Bone marrow (tissue), 2 donors: ENCODE measurements around the gene PSMA2.
"Not testable (repeated sequence)": the region's sequence is repeated elsewhere in the genome, so short reads cannot be mapped to it uniquely, and the experiment has no call there.

Source experiments
- DNase-seq, 2 donors: peaks; one replicate each; lab custom pipeline; 2025; lab: John Stamatoyannopoulos, UW

Gene PSMA2

DNA sequence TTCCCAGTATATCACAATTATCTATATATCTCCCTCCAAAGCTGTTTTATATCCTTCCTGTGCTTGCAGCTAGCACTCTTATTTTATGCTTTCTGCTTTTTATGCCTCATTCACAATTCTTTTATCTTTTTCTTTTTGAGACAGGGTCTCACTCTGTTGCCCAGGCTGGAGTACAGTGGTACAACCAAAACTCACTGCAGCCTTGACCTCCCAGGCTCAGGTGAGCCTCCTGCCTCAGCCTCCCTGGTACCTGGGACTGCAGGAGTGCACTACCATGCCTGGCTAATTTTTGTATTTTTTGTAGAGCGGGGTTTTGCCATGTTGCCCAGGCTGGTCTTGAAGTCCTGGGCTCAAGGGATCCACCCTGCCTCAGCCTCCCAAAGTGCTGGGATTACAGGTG lies 25.8 kb downstream of the PSMA2 start:
- no peak for DNase-seq

DNA sequence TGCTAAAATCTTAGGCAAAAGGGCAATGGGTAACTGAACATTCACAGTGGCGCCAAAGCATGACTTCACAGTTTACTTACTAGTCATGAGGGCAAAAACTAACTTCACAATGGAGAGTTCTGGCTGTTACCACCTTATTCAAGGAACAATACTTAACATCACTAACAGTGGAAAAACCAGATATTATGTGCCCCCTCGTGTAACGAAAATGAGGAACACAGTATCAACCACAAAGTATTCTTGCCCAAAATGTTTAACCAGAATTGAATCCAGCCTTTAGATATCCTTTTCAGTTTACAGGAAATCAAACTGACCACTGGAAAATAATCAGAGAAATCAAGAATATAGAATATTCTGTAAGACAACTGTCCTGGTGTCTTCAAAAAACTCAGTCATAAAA lies 29.6 kb downstream of the PSMA2 start:
- no peak for DNase-seq

DNA sequence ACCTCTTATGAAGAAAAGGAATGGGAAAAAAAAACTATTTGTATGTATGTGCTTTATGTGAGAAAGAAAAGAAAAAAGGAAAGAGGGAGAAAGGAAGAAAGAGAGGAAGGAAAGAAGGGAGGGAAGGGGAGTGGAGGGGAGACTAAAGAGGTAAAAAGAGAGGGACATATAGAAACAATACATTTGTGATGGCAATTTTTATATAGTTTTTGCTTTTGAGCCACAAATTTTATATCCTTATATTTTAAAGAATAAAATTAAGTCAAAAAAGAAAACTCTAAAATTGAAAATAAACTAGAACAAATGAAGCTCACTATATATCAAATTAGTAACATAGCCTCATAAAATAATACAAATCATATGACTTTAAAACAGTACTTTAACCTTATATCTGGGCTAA lies 31.1 kb downstream of the PSMA2 start:
- no peak for DNase-seq

DNA sequence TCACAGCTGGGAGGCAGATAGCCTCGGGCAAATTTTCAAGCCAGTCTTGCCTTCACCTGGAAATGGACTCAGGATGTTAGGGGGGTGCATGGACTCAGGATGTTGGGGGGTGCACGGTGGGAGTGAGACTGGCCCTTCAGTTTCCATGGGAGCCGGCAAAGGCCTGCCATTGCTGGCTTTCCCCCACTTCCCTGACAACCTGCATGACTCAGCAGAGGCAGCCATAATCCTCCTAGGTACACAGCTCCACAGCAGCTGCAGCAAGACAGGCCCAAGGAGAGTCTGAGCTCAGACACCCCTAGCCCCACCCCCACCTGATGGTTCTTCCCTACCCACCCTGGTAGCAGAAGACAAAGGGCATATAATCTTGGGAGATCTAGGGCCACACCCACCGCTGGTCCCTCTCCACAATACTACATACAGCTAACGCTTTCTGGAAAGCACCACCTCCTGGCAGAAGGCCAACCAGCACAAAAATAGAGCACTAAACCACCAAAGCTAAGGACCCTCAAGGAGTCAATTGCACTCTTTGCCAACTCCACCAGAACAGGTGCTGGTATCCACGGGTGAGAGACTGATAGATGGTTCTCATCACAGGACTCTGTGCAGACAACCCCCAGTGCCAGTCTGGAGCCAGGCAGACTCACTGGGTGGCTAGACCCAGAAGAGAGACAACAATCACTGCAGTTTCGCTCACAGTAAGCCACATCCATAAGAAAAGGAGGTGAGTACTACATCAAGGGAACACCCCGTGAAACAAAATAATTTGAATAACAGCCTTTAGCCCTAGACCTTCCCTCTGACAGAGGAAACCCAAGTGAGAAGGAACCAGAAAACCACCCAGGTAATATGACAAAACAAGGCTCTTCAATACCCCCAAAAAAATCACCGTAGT lies 38.4 kb downstream of the PSMA2 start:
- no peak for DNase-seq

DNA sequence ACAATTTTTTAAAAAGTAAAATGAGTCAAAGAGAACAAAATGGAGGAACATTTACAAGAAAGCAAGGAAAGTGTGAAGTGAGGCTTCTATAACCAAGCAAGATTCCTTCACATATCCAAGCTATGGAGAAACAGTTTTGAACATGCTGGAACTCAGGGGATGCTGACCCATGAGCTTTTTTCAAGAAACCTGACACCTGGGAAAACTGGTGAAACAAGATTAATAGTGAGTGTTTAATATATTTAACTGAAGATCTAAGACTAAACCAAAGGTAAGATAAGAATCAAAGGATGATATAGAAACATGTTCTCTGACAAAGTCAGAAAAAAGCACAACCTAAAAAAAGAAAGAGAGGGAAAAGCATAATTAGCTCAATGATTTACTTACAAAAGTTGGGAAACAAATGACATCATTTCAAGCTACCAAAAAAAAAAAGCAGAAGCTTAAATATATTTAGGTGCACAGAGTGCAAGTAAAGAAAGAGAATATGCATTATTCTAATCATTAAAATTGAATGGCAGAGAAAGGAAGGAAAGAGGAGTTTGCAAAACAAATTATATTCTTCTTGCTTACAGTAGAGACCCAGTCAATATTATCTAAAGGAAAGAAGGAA lies 45.0 kb downstream of the PSMA2 start:
- no peak for DNase-seq

DNA sequence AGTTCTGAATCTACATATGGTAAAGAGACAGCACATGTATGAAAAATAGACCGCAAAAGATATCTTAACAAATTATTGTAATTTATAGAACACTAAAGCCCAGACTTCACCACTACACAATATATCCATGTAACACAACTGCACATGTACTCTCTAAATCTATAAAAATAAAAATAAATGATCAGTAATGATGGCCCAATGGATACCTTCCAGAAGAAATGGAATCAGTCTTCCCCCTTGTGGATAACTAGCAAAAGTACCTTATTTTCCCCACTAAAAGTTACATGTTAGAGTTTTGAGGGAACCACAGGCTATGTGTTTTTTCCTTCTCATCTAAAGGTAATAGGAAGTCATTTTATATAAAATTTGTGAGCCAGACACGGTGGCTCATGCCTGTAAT lies 45.8 kb downstream of the PSMA2 start:
- no peak for DNase-seq

DNA sequence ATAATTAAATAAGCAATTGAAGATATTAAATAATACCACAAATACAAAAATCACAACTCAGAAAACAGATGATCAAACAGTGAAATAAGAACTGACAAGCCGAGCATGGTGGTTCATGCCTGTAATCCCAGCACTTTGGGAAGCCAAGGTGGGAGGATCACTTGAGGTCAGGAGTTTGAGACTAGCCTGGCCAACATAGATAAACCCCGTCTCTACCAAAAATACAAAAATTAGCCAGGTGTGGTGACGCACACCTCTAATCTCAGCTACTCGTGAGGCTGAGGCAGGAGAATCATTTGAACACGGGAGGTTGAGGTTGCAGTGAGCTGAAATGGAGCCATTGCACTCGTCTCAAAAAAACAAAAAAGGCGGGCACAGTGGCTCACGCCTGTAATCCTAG lies 46.8 kb downstream of the PSMA2 start:
- not testable (repeated sequence) for DNase-seq

DNA sequence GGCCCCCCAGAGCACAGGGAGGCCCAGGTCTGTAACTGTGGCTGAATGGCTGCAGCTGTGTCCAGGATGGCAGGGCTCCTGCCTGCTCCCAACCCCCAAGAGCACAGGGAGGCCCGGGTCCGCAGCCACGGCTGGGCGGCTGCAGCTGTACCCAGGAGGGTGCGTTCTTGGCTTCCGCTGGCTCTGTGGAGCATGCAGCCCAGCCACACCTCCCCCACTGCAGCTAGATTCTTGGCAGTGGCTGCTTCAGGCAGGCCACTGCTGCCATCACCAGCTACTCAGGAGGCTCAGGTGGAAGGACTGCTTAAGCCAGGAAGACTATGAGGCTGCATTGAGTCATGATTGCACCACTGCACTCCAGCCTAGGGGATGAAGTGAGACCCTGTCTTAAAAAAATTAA lies 48.0 kb downstream of the PSMA2 start:
- no peak for DNase-seq

DNA sequence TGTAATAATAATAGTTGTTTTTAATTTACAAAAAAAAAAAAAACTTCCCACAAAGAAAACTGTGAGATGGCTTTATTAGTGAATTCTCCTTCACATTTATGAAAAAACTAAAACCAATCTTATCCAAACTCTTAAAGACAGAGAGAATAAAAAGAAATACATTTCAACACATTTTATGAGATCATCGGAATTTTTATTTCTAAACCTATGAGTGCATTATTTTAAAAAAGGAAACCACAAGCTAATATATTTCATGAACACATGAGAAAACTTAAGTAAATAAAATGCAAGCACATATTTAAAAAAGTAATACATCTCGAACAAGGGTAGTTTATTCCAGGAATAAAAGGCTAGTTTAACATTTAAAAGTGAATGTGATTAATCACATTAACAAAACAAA lies 51.6 kb downstream of the PSMA2 start:
- DNase-seq = no peak

DNA sequence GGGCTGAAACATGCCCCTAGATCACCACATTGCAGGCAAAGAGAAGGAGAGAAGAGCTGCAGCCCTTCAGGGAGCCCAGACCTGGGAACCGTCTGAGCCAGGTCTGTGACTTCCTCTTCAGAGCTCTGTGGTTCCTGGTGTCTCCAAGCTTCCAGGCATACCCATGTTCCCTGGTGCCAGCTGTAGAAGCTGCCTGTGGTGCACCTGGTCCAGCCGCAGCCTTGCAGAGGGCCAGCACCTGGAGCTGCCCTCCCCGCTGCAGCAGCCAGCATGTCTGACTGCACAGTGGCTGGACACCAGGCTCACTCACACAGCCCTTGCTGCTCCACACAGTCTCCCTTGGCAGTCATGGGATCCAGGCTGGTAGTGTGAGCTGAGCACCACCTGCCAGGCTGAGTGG lies 53.7 kb downstream of the PSMA2 start:
- no peak for DNase-seq

DNA sequence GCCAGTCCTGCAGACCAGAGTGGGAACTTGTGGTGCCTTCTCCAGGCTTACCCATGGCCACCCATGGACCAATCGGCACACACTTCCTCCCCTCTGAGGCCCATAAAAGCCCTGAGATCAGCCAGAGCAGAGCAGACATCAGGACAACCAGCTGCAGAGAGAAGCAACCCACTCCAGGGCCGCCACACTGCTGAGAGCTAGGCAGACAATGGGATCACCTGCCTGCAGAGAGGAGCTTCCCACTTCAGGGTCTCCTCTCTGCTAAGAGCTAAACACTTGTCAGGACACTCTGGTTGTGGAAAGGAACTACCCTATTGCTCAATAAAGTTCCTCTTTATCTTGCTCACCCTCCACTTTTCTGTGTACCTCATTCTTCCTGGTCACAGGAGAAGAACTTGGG lies 54.1 kb downstream of the PSMA2 start:
- peak; percentile 13 to 22 for DNase-seq

DNA sequence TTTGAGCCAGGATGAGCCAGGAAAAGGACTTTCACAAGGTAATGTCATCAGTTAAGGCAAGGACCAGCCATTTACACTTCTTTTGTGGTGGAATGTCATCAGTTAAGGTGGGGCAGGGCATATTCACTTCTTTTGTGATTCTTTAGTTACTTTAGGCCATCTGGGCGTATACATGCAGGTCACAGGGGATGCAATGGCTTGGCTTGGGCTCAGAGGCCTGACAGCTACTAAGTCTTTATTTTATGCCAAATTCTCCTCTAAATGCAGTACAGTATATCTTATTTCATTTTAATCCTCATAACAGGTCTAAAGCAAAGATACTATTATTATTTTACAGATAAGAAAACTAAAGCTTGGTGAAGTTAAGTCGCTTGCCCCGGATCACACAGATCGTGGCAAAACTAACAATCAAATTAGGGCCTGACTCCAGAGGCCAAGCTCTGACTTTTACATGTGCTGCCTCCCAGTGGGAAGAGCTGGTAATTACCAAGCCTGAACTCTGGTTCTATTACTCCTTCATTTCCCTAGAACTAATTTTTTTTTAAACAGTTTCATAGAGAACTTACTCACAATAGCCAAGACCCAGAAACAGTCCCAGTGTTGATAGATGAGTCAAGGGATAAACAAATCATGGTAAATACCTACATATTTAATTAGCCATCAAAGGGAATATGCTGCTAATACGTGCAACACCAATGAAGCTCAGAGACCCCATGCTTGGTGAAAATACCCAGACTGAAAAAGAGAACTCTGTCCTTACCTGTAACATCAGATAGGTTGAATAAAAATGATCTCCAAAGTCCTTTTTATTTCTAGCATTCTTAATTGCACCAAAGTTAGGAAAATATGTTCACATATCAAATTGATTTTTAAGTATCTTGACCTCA lies 55.5 kb downstream of the PSMA2 start:
- DNase-seq = peak in 1 of 2 donors; percentile 25

DNA sequence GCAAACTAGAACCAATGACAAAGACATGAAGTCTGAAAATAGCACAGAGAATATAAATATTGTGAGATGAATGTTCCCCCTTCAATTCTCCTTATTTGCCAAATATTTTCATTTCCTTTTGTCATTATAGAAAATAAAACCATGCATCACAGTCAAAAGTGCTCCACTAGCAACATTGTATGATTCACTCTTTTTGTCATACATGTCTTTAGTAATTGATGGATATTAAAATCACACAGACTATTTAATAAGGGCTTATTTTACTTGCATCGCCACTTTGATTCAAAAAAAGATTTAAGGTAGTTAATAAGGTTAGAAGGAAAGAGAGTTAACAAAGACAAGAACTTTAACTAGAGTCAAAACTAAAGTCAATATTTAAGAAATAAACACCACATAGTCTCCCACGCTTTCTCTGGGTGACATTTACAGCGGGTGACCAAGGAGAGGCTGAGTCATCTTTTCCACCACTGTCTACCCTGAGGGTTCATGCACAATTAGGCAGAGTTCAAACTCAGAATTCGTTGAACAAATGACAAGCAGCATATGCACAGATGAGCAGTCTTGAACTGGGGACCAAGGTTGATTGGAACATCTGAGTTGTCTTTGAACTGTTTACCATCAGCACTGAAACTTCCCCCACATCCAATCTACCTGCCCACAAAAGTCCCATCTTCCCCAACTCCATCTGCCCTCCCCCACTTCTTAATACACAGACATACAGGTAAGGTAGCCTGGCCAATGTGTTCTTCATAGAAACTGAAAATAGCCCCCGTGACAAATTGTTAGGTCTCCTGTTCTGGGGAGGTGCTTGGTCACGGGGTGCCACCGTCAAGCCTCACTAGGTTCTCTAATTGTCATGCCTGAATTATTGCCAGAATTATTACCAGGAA lies 62.6 kb downstream of the PSMA2 start:
- no peak for DNase-seq

DNA sequence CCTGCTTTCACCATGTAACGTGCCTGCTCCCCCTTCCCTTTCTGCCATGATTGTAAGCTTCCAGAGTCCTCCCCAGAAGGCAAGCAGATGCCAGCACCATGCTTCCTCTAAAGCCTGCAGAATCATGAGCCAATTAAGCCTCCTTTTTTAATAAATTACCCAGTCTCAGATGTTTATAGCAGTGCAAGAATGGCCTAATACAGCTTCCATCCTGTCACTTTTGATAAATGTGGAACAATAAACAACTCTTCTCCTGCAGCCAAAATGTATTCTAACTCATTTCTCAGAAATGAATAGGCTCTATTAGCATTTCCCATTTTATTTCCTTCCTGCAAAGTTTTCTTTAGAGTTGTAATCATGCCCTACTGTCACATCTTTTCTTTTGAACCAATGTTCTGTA lies 63.5 kb downstream of the PSMA2 start:
- no peak for DNase-seq
